K562 (cell line): ENCODE results near the gene TSC22D3. TPM values are rescaled to one million over a fixed set of nuclear protein-coding genes. Genes with fewer than 3 reads are reported as not detected.

Experiments used
- ATAC-seq: fragments of 200-7000 bp; cut with Tn5 transposase; 3 replicates; pipeline ENCODE4 v1.9.1; 2020; ENCODE audit warnings: moderate library complexity
- BruUV-seq: library from RNA; stranded (reverse); fragments of 400-500 nt; replicated peaks from 2 replicates; lab custom pipeline; 2021; lab: Mats Ljungman, UMichigan
- CTCF ChIA-PET: fragments of 300-600 bp; formaldehyde crosslinking; extraction: SDS; loops from one replicate; lab custom pipeline; 2021; ENCODE audit warnings: low intra/inter-chr PET ratio; lab: Yijun Ruan, JAX
- POLR2A ChIA-PET: fragments of 300-600, 350-650 bp; sonication (Branson Sonifier 250); formaldehyde crosslinking; extraction: SDS; loops from one replicate; lab custom pipeline; 2021; ENCODE audit warnings: antibody characterized with exemption, inconsistent platforms; lab: Yijun Ruan, JAX
- DNase-seq, 4 experiments: peaks; one replicate each; pipeline versions ENCODE4 v3.0.0 to v3.0.0-alpha.2; 2011 to 2018; ENCODE audit warnings: low spot score in 3 of 4, mixed read lengths in 3 of 4; ENCODE audit errors: extremely low read depth in 1 of 4
- FAIRE-seq: peaks from 2 replicates; lab custom pipeline; 2011; peaks lifted over from hg19 to GRCh38; lab: Jason Lieb, UNC
- H2AFZ ChIP-seq: 2 replicates; pipeline ENCODE4 v1.6.0; 2011; ENCODE audit warnings: low read depth, low read length, control low read depth, inconsistent platforms
- H3K27ac ChIP-seq: fragments of 200-600 bp; 3 replicates; pipeline ENCODE4 v1.8.0; 2011; ENCODE audit warnings: low read depth, mild to moderate bottlenecking, control low read depth, inconsistent platforms, low read length, moderate library complexity, mixed read lengths; ENCODE audit errors: extremely low read depth
- H3K27me3 ChIP-seq, 2 experiments: fragments of 300-600 bp in 1 of 2; 2 replicates in 1 of 2; 3 replicates in 1 of 2; pipeline versions ENCODE4 v1.6.0 to v1.8.0; 2011; ENCODE audit warnings: inconsistent platforms in 2 of 2, low read length in 2 of 2, mild to moderate bottlenecking in 1 of 2, mixed read lengths in 1 of 2, moderate library complexity in 1 of 2; ENCODE audit not compliant: control insufficient read depth in 2 of 2, insufficient read depth in 2 of 2
- H3K36me3 ChIP-seq: fragments of 300-600 bp; 3 replicates; pipeline ENCODE4 v1.8.0; 2011; ENCODE audit warnings: mild to moderate bottlenecking, low read length, inconsistent platforms; ENCODE audit not compliant: control insufficient read depth, insufficient read depth
- H3K4me1 ChIP-seq, 2 experiments: fragments of 200-600 bp in 1 of 2; replicated peaks in 1 of 2; 2 replicates in 1 of 2; 3 replicates in 1 of 2; pipeline versions ENCODE4 v1.5.1 to v1.8.0; 2011; ENCODE audit warnings: inconsistent platforms in 2 of 2, low read length in 2 of 2, mild to moderate bottlenecking in 1 of 2, mixed read lengths in 1 of 2, moderate library complexity in 1 of 2; ENCODE audit not compliant: control insufficient read depth in 2 of 2, insufficient read depth in 2 of 2
- H3K4me2 ChIP-seq: 2 replicates; pipeline ENCODE4 v1.6.1; 2011; ENCODE audit warnings: low read length, control low read depth, inconsistent platforms, mixed read lengths; ENCODE audit not compliant: insufficient read depth
- H3K4me3 ChIP-seq: fragments of 200-600 bp; sonication (generic), shearing (Covaris generic); 2 replicates; pipeline ENCODE4 v1.5.1; 2016; ENCODE audit warnings: control low read depth, inconsistent platforms
- H3K79me2 ChIP-seq: fragments of 200-600 bp; 3 replicates; pipeline ENCODE4 v1.8.0; 2011; ENCODE audit warnings: low read length, inconsistent platforms; ENCODE audit not compliant: control insufficient read depth, insufficient read depth
- H3K9ac ChIP-seq, 2 experiments: 2 replicates each; pipeline versions ENCODE4 v1.6.0 to v1.6.1; 2011; ENCODE audit warnings: low read depth in 2 of 2, low read length in 2 of 2, control low read depth in 1 of 2, inconsistent platforms in 1 of 2, mild to moderate bottlenecking in 1 of 2, mixed read lengths in 1 of 2; ENCODE audit not compliant: insufficient read depth in 1 of 2
- H3K9me1 ChIP-seq: one replicate; pipeline ENCODE4 v1.6.0; 2011; ENCODE audit warnings: inconsistent platforms, mild to moderate bottlenecking, low read length, moderate library complexity; ENCODE audit not compliant: control insufficient read depth, insufficient read depth
- H3K9me3 ChIP-seq: replicated peaks from 2 replicates; pipeline ENCODE4 v1.5.1; 2011; ENCODE audit warnings: low read depth, low read length, inconsistent platforms; ENCODE audit not compliant: control insufficient read depth, insufficient read depth
- H4K20me1 ChIP-seq: replicated peaks from 2 replicates; pipeline ENCODE4 v1.6.1; 2011; ENCODE audit warnings: low read length, inconsistent platforms, mixed read lengths; ENCODE audit not compliant: control insufficient read depth, insufficient read depth
- C11orf30 ChIP-seq: fragments of 450-650 bp; IDR thresholded peaks from 2 replicates; pipeline ENCODE4 v1.6.1; 2016; ENCODE audit warnings: low read depth, mild to moderate bottlenecking
- CEBPB ChIP-seq: fragments of 450-650 bp; IDR thresholded peaks from 2 replicates; pipeline ENCODE4 v1.6.1; 2016; ENCODE audit warnings: missing genetic modification characterization, missing compliant biosample characterization
- CEBPG ChIP-seq, 3 experiments: fragments of 200-800 bp in 1 of 3; sonication (Bioruptor generic) in 1 of 3; sonication (generic) in 1 of 3; formaldehyde crosslinking in 1 of 3; IDR thresholded peaks in 2 of 3; conservative IDR thresholded peaks in 1 of 3; 2 replicates each; pipeline versions ENCODE4 v1.6.1 to v1.8.0; 2016 to 2022; ENCODE audit warnings: missing compliant biosample characterization in 2 of 3, missing genetic modification characterization in 2 of 3, mild to moderate bottlenecking in 1 of 3, missing genetic modification reagents in 1 of 3
- SAP30 ChIP-seq: fragments of 200-600 bp; sonication (generic); IDR thresholded peaks from 2 replicates; pipeline ENCODE4 v1.6.1; 2012; ENCODE audit warnings: borderline replicate concordance, low read depth, mild to moderate bottlenecking, moderate library complexity, low read length, control low read depth, inconsistent platforms; ENCODE audit not compliant: insufficient read depth, poor library complexity, severe bottlenecking
- ZFP36 ChIP-seq: fragments of 150-350 bp; IDR thresholded peaks from 2 replicates; pipeline ENCODE4 v1.6.1; 2018; ENCODE audit warnings: low read length, low read depth; ENCODE audit not compliant: partially characterized antibody
- ZNF316 ChIP-seq: fragments of 450-650 bp; IDR thresholded peaks from 2 replicates; pipeline ENCODE4 v1.6.1; 2016
- WGBS: fragments of 100-300 bp; shearing (Covaris generic); methylation state at CpG from one replicate; pipeline ENCODE4 v1.1.6; 2016; ENCODE audit warnings: low coverage, mixed read lengths; ENCODE audit not compliant: insufficient coverage; ENCODE audit errors: missing lambda C conversion rate; 5-methylcytosine and 5-hydroxymethylcytosine counted together
- in situ Hi-C: fragments of 300-500 bp; cut with MboI; formaldehyde crosslinking; loops from 4 replicates; pipeline ENCODE4 v1.15.0; 2018; ENCODE audit warnings: inconsistent platforms, mixed read lengths
- intact Hi-C: fragments of 100-400 bp; cut with micrococcal nuclease; formaldehyde crosslinking; loops from 2 replicates; pipeline ENCODE4 v1.14.2; 2022
- polyA plus RNA-seq, 8 experiments: library from polyadenylated mRNA; depleted of rRNA in 4 of 8; stranded (reverse) in 5 of 8; unstranded in 3 of 8; fragments of >200 nt; fragmentation: Nextera tagmentation in 2 of 8; fragmentation: Illumina TruSeq in 1 of 8; extraction: Ambion mirVana in 2 of 8; extraction: Trizol in 1 of 8; gene quantifications; 2 replicates each; pipeline versions ENCODE4 v1.2.1 to v1.2.3, GENCODE V29; 2011 to 2014; ENCODE audit warnings: inconsistent platforms in 1 of 8, missing spikeins in 1 of 8
- total RNA-seq, 7 experiments: library from RNA; depleted of rRNA in 6 of 7; stranded (reverse); fragments of >200 nt in 6 of 7; fragmentation: Illumina TruSeq in 2 of 7; extraction: Trizol in 2 of 7; gene quantifications; 2 replicates each; pipeline versions ENCODE4 v1.2.1 to v1.2.3, GENCODE V29; 2011 to 2021; ENCODE audit warnings: low replicate concordance in 1 of 7
- TF ChIP-seq, protein P1 (sequence below): fragments of 450-650 bp; conservative IDR thresholded peaks from 2 replicates; pipeline ENCODE4 v1.6.1; 2016; ENCODE audit warnings: missing genetic modification characterization, low read depth, mild to moderate bottlenecking, missing compliant biosample characterization, moderate library complexity
- TF ChIP-seq, protein P2 (sequence below): sonication (generic); formaldehyde crosslinking; IDR thresholded peaks from 2 replicates; pipeline ENCODE4 v1.8.0; 2022; ENCODE audit warnings: mild to moderate bottlenecking, missing genetic modification reagents

The TSC22D3 gene
- total and polyA plus RNA-seq, 9 of the 15 experiments (the other 6 are each of a cell fraction or from before 2014, with no cell fraction given): 0.48 to 3.0 (median 0.87) TPM

DNA sequence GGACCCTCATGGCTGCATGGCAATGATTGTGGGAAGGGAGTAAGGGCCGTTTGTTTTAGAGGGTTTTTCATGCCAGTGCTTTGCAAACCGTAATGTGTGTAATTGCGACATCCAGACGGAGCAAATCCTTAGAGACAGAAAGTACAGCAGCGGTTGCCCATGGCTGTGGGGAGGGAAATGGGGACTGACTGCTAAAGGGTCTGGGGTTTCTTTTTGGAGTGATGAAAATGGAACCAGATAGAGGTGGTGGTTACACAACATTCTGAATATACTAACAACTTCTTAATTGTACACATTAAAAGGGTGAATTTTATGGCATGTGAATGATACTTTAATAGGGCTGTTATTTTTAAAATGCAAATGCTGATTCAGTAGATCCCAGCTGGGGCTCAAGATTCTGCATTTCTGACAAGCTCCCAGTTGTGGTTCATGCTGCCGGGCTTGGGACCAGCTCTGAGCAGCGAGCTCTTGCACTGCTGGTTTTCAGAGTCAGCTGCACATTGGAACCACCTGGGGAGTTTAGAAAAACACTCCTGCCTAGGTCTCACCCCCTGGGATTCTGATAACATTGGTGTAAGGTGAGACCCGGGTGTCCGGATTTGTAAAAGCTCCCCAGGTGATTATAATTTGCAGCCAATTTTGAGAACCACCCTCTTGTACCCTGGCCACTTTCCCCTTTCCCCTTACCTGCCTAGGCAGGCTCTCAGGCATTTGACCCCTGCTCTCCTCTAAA is 99.6 kb downstream of the TSC22D3 start:
- ChIA-PET CTCF (no interaction called here), POLR2A (interaction anchor here (1.0 to 1.2 kb wide), 2 partner anchors 9 to 53 kb away, joined by 3 to 5 read pairs; no protein-coding TSS in a partner anchor)
- TF ChIP-seq, protein P1, sequence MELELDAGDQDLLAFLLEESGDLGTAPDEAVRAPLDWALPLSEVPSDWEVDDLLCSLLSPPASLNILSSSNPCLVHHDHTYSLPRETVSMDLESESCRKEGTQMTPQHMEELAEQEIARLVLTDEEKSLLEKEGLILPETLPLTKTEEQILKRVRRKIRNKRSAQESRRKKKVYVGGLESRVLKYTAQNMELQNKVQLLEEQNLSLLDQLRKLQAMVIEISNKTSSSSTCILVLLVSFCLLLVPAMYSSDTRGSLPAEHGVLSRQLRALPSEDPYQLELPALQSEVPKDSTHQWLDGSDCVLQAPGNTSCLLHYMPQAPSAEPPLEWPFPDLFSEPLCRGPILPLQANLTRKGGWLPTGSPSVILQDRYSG: no peak
- TF ChIP-seq ZNF316: 0 out of 2 replicates have a peak, but pooled peaks have one; percentile 25
- no peak for TF ChIP-seq ZFP36
- TF ChIP-seq, protein P2, sequence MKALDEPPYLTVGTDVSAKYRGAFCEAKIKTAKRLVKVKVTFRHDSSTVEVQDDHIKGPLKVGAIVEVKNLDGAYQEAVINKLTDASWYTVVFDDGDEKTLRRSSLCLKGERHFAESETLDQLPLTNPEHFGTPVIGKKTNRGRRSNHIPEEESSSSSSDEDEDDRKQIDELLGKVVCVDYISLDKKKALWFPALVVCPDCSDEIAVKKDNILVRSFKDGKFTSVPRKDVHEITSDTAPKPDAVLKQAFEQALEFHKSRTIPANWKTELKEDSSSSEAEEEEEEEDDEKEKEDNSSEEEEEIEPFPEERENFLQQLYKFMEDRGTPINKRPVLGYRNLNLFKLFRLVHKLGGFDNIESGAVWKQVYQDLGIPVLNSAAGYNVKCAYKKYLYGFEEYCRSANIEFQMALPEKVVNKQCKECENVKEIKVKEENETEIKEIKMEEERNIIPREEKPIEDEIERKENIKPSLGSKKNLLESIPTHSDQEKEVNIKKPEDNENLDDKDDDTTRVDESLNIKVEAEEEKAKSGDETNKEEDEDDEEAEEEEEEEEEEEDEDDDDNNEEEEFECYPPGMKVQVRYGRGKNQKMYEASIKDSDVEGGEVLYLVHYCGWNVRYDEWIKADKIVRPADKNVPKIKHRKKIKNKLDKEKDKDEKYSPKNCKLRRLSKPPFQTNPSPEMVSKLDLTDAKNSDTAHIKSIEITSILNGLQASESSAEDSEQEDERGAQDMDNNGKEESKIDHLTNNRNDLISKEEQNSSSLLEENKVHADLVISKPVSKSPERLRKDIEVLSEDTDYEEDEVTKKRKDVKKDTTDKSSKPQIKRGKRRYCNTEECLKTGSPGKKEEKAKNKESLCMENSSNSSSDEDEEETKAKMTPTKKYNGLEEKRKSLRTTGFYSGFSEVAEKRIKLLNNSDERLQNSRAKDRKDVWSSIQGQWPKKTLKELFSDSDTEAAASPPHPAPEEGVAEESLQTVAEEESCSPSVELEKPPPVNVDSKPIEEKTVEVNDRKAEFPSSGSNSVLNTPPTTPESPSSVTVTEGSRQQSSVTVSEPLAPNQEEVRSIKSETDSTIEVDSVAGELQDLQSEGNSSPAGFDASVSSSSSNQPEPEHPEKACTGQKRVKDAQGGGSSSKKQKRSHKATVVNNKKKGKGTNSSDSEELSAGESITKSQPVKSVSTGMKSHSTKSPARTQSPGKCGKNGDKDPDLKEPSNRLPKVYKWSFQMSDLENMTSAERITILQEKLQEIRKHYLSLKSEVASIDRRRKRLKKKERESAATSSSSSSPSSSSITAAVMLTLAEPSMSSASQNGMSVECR (CRISPR knock-in tag): 0 out of 2 replicates have a peak, but pooled peaks have one; percentile 2
- TF ChIP-seq SAP30: peak; percentile 9
- peak; percentile 46; the same call in 1 of the 2 replicates for TF ChIP-seq C11orf30
- TF ChIP-seq CEBPG (CRISPR knock-in tag; IDR thresholded peaks at IDR 0.05): peak; percentile 75
- TF ChIP-seq CEBPG (tag; conservative IDR thresholded peaks at IDR 0.05 in 1 of 2, IDR thresholded peaks at IDR 0.05 in 1 of 2): peak; percentile 31 to 77; a peak in 3 of 4 replicates
- peak; percentile 90 for TF ChIP-seq CEBPB (tag)
- in situ Hi-C loops: loop anchor here (5.0 kb wide), 2 partner anchors 36 to 101 kb away; partner anchors contain the start of genes NCBP2L and TSC22D3
- Histone ChIP-seq H3K4me1 (peaks cover 26 to 39% of the 10 kb centered on the region in 2 experiments; a peak in 4 of 5 replicates), H3K79me2 (peaks cover 19% of the 10 kb centered on the region), H3K27ac (peak overlapping the region; percentile 88), H3K27me3 (no peaks in the 10 kb centered on the region), H3K9me3 (no peaks in the 10 kb centered on the region), H3K4me3 (peak overlapping the region; percentile 58), H3K9me1 (no peaks in the 10 kb centered on the region), H4K20me1 (no peaks in the 10 kb centered on the region), H2AFZ (peak overlapping the region; percentile 85), H3K9ac (peak overlapping the region; percentile 86 to 94), H3K4me2 (peak overlapping the region; percentile 89), H3K36me3 (no peaks in the 10 kb centered on the region)
- FAIRE-seq (peak; percentile 56), DNase-seq (peak in 1 of 4 experiments; percentile 24), ATAC-seq (peak; percentile 18)
- BruUV-seq: TSS peak; percentile 65
- 8% methylated on average over 9 of the region's 9 CpGs for WGBS
- intact Hi-C loops: loop anchor here (10.0 kb wide), 1 partner anchor 399 kb away; no protein-coding TSS in a partner anchor
